Cerebellar cortex (tissue), 1 donor: ENCODE results near the gene CHIC2.
"Not testable (repeated sequence)": the region's sequence is repeated elsewhere in the genome, so short reads cannot be mapped to it uniquely, and the experiment has no call there.

Source experiments
- DNase-seq: peaks from one replicate; pipeline ENCODE4 v3.0.0-alpha.2; 2015; ENCODE audit warnings: low spot score

The CHIC2 gene

GRCh38 chr4:54064317-54065111, at the start of gene CHIC2:
Gene CHIC2 (minus strand): TSS chr4:54064605. CDS start chr4:54064300, 305 bp downstream.
- DNase-seq, result peak; percentile 88

GRCh38 chr4:54113206-54113605, 48.8 kb upstream of the CHIC2 start:
- DNase-seq, result not testable (repeated sequence)

GRCh38 chr4:54110019-54110416, 45.6 kb upstream of the CHIC2 start:
- no peak for DNase-seq

GRCh38 chr4:54109241-54110018, 45.0 kb upstream of the CHIC2 start:
- DNase-seq, result no peak

GRCh38 chr4:54107951-54108748, 43.7 kb upstream of the CHIC2 start:
- DNase-seq, result no peak

GRCh38 chr4:54104907-54105306, 40.5 kb upstream of the CHIC2 start:
- no peak for DNase-seq

GRCh38 chr4:54103190-54103574, 38.8 kb upstream of the CHIC2 start:
- DNase-seq, result peak; percentile 39

- no peak for DNase-seq
These were observed 38.2 kb upstream of the CHIC2 start for GRCh38 chr4:54102531-54103106.

- DNase-seq, result no peak
These were observed 37.0 kb upstream of the CHIC2 start for GRCh38 chr4:54101190-54102041.

GRCh38 chr4:54100595-54101189, 36.3 kb upstream of the CHIC2 start:
- DNase-seq, result no peak

- DNase-seq, result peak; percentile 39
These were observed 35.6 kb upstream of the CHIC2 start, which contains the start of gene GSX2 for GRCh38 chr4:54099748-54100574. Gene GSX2 (plus strand): TSS chr4:54100163. CDS start chr4:54100345, 182 bp downstream.

- DNase-seq, result peak; percentile 48
These were observed 34.9 kb upstream of the CHIC2 start for GRCh38 chr4:54099287-54099747.

GRCh38 chr4:54098375-54098774, 34.0 kb upstream of the CHIC2 start:
- peak; percentile 82 for DNase-seq

- no peak for DNase-seq
These were observed 32.7 kb upstream of the CHIC2 start for GRCh38 chr4:54097152-54097551.

GRCh38 chr4:54096295-54096962, 32.0 kb upstream of the CHIC2 start:
- DNase-seq, result peak; percentile 16

GRCh38 chr4:54095110-54095825, 30.9 kb upstream of the CHIC2 start:
- DNase-seq, result no peak

- DNase-seq, result no peak
These were observed 30.0 kb upstream of the CHIC2 start for GRCh38 chr4:54094451-54094850.
